H1 (cell line): ENCODE measurements around the gene PPP1R1A.

Experiments
- CBX8 ChIP-seq: fragments of 300-800, 300-1000 bp; sonication (generic); IDR thresholded peaks from 2 replicates; pipeline ENCODE4 v1.7.1; 2016; ENCODE audit warnings: low read depth, low read length, borderline replicate concordance
- SRF ChIP-seq: IDR thresholded peaks from 2 replicates; pipeline ENCODE4 v1.6.1; 2011; ENCODE audit warnings: mild to moderate bottlenecking, low read depth, low read length, moderate library complexity
- TF ChIP-seq, protein P1 (sequence below), 3 experiments: IDR thresholded peaks; 1 replicate in 2 of 3; 2 replicates in 1 of 3; pipeline versions ENCODE4 v1.5.1 to v1.6.1; 2011; ENCODE audit warnings: low read length in 3 of 3, mild to moderate bottlenecking in 3 of 3, inconsistent platforms in 2 of 3, low read depth in 1 of 3, moderate library complexity in 1 of 3; ENCODE audit not compliant: insufficient read depth in 1 of 3; ENCODE audit errors: control extremely low read depth in 1 of 3

DNA sequence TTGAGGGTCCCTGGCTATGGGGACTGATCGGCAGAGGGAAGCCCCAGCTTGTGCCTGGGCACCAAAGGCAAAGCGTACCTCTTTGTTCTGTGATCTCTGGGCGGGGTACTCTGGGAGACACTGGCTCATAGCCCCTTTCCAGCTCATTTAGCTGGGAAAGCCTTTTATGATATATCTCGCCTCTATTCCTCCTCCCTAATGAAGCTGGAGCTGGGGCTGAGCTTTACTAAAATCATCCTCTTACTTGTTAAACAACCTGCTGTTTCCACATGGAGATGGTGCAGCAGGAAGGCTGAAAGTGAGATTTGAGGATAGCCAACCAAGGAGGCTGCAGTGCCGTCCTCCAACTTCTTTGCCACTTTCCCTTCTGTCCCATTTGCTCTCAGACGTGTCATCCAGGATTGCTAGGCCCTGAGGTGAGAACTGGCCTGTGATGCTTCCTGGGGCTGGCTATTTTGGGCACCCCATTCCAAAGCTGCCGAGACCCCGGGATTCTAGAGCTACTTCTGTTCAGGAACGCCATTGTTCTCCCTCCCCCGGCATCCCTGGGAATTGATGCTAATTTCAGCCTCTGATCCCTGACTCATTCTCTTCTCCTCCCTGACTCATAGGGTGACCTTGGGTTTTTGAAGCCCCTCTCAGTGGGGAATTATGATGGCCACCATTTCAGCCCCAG, 23.0 kb downstream of the PPP1R1A start:
- TF ChIP-seq, protein P1, sequence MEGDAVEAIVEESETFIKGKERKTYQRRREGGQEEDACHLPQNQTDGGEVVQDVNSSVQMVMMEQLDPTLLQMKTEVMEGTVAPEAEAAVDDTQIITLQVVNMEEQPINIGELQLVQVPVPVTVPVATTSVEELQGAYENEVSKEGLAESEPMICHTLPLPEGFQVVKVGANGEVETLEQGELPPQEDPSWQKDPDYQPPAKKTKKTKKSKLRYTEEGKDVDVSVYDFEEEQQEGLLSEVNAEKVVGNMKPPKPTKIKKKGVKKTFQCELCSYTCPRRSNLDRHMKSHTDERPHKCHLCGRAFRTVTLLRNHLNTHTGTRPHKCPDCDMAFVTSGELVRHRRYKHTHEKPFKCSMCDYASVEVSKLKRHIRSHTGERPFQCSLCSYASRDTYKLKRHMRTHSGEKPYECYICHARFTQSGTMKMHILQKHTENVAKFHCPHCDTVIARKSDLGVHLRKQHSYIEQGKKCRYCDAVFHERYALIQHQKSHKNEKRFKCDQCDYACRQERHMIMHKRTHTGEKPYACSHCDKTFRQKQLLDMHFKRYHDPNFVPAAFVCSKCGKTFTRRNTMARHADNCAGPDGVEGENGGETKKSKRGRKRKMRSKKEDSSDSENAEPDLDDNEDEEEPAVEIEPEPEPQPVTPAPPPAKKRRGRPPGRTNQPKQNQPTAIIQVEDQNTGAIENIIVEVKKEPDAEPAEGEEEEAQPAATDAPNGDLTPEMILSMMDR (IDR thresholded peaks at IDR 0.05; ENCODE audit: control extremely low read depth in 1 of 3, insufficient read depth in 1 of 3, low read depth in 1 of 3, low read length in 3 of 3) = no peak
- TF ChIP-seq CBX8 (no peak), SRF (no peak)
